CD4-positive, alpha-beta T cell (primary cell): ENCODE results near the gene DHCR24. TPM values are rescaled to one million over a fixed set of nuclear protein-coding genes. Genes with fewer than 3 reads are reported as not detected.
"Not testable (repeated sequence)": the region's sequence is repeated elsewhere in the genome, so short reads cannot be mapped to it uniquely, and the experiment has no call there.

ENCODE experiments used
- ATAC-seq: fragments of 200-7000 bp; cut with Tn5 transposase; one replicate; pipeline ENCODE4 v1.10.0; 2022; ENCODE audit warnings: mild to moderate bottlenecking; ENCODE audit not compliant: poor library complexity
- CTCF ChIA-PET: fragments of 350-600 bp; sonication (Branson Sonifier 250); formaldehyde crosslinking; loops from one replicate; lab custom pipeline; 2021; ENCODE audit warnings: antibody characterized with exemption, inconsistent platforms; lab: Charles Lee
- POLR2A ChIA-PET: fragments of 350-600 bp; sonication (Branson Sonifier 250); formaldehyde crosslinking; loops from one replicate; lab custom pipeline; 2021; ENCODE audit warnings: antibody characterized with exemption, inconsistent platforms; lab: Charles Lee
- DNase-seq, 14 experiments: peaks; one replicate each; pipeline ENCODE4 v3.0.0-alpha.2; 2013 to 2020; ENCODE audit warnings: mixed read lengths in 2 of 14
- H3K27ac ChIP-seq, 2 donors: one replicate each; pipeline versions ENCODE4 v1.5.1 to v1.7.0; 2013; ENCODE audit warnings: low read length in 2 of 2, low read depth in 1 of 2, mild to moderate bottlenecking in 1 of 2
- H3K27me3 ChIP-seq, 2 experiments: 1 replicate in 1 of 2; 2 replicates in 1 of 2; pipeline versions ENCODE4 v1.6.1 to v1.7.0; 2013; ENCODE audit warnings: low read length in 2 of 2, control low read depth in 1 of 2, mild to moderate bottlenecking in 1 of 2, moderate library complexity in 1 of 2; ENCODE audit not compliant: insufficient read depth in 2 of 2, control insufficient read depth in 1 of 2
- H3K36me3 ChIP-seq: one replicate; pipeline ENCODE4 v1.6.1; 2013; ENCODE audit warnings: low read length, control low read depth; ENCODE audit not compliant: insufficient read depth
- H3K4me1 ChIP-seq: one replicate; pipeline ENCODE4 v1.6.1; 2013; ENCODE audit warnings: low read length, control low read depth; ENCODE audit not compliant: insufficient read depth
- H3K4me3 ChIP-seq: one replicate; pipeline ENCODE4 v1.5.1; 2013; ENCODE audit warnings: mild to moderate bottlenecking, low read length, moderate library complexity
- H3K9me3 ChIP-seq, 2 experiments: 1 replicate in 1 of 2; 2 replicates in 1 of 2; pipeline versions ENCODE4 v1.6.1 to v1.7.0; 2013; ENCODE audit warnings: low read length in 2 of 2, mild to moderate bottlenecking in 2 of 2, control low read depth in 1 of 2, moderate library complexity in 1 of 2; ENCODE audit not compliant: control insufficient read depth in 1 of 2, insufficient read depth in 1 of 2
- H3K27ac Mint-ChIP-seq: one replicate; pipeline ENCODE4 v1.8.0; 2020; ENCODE audit warnings: mixed read lengths
- H3K27me3 Mint-ChIP-seq: one replicate; pipeline ENCODE4 v1.8.0; 2021; ENCODE audit warnings: mixed read lengths
- H3K36me3 Mint-ChIP-seq: one replicate; pipeline ENCODE4 v1.8.0; 2021; ENCODE audit warnings: low read depth, mixed read lengths
- H3K4me1 Mint-ChIP-seq: one replicate; pipeline ENCODE4 v1.8.0; 2021; ENCODE audit warnings: low read depth, mixed read lengths
- H3K4me3 Mint-ChIP-seq: one replicate; pipeline ENCODE4 v1.8.0; 2020; ENCODE audit warnings: mild to moderate bottlenecking, mixed read lengths
- H3K9me3 Mint-ChIP-seq: one replicate; pipeline ENCODE4 v1.8.0; 2020; ENCODE audit warnings: mixed read lengths
- intact Hi-C, 2 experiments: fragments of 100-400 bp; cut with DNase I in 1 of 2; cut with micrococcal nuclease in 1 of 2; formaldehyde crosslinking; loops; one replicate each; pipeline versions ENCODE4 v1.15.1 to v1.9.0; 2023 to 2025; cut with DNase I, micrococcal nuclease
- polyA plus RNA-seq, 2 donors: library from polyadenylated mRNA; unstranded; fragments of 120-200 nt; gene quantifications; one replicate each; pipeline ENCODE4 v1.2.1, GENCODE V29; 2013
- total RNA-seq, 174 experiments: library from RNA in 2 of 174; stranded (reverse) in 2 of 174; gene quantifications; one replicate each; pipeline ENCODE4 v1.2.3 and lab custom pipeline; 2021 to 2026
- TF ChIP-seq, protein P1 (sequence below): fragments of 200-600 bp; IDR thresholded peaks from one replicate; pipeline ENCODE4 v1.8.0; 2022; ENCODE audit warnings: antibody characterized with exemption, mild to moderate bottlenecking

The DHCR24 gene
- total RNA-seq (under 1 TPM; 0.34 to 0.55 TPM), total RNA-seq (lab: John Stamatoyannopoulos, UW) (2.7 to 197 (median 11.9) reads per million in 172 experiments)
- polyA plus RNA-seq (2013, experiment 1 of 2), result 2.9 TPM
- polyA plus RNA-seq (2013, experiment 2 of 2), result 5.1 TPM

GRCh38 chr1:54886724-54887664 is at the start of gene DHCR24:
DHCR24 (minus strand) TSS chr1:54887195; CDS start chr1:54887119, 76 bp downstream.
- H3K27me3 Mint-ChIP-seq, result peaks cover 4% of the 10 kb centered on the region
- peak; percentile 77 for ATAC-seq
- Histone ChIP-seq H3K36me3 (no peaks in the 10 kb centered on the region), H3K27ac (no peak within 1 kb of the TSS), H3K27me3 (peaks cover 0 to 2% of the 10 kb centered on the region in 2 experiments), H3K9me3 (no peaks in the 10 kb centered on the region), H3K4me3 (peak within 1 kb of the TSS; percentile 64), H3K4me1 (peaks cover 22% of the 10 kb centered on the region)
- no peak within 1 kb of the TSS for H3K27ac Mint-ChIP-seq
- TF ChIP-seq, protein P1, sequence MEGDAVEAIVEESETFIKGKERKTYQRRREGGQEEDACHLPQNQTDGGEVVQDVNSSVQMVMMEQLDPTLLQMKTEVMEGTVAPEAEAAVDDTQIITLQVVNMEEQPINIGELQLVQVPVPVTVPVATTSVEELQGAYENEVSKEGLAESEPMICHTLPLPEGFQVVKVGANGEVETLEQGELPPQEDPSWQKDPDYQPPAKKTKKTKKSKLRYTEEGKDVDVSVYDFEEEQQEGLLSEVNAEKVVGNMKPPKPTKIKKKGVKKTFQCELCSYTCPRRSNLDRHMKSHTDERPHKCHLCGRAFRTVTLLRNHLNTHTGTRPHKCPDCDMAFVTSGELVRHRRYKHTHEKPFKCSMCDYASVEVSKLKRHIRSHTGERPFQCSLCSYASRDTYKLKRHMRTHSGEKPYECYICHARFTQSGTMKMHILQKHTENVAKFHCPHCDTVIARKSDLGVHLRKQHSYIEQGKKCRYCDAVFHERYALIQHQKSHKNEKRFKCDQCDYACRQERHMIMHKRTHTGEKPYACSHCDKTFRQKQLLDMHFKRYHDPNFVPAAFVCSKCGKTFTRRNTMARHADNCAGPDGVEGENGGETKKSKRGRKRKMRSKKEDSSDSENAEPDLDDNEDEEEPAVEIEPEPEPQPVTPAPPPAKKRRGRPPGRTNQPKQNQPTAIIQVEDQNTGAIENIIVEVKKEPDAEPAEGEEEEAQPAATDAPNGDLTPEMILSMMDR, result no peak
- POLR2A ChIA-PET, result interaction anchor here (1.3 to 1.8 kb wide), 2 partner anchors 85 to 87 kb away, joined by 4 to 6 read pairs; no protein-coding TSS in a partner anchor
- peak; percentile 35 to 85 (median 63) for DNase-seq
- intact Hi-C loops, result loop anchor here in 1 of 2 experiments (2.0 kb wide), 1 partner anchor 122 kb away; the partner anchor contains the start of gene PARS2
- H3K4me3 Mint-ChIP-seq, result peak within 1 kb of the TSS; percentile 96
- peaks cover 26% of the 10 kb centered on the region for H3K4me1 Mint-ChIP-seq
- no peaks in the 10 kb centered on the region for H3K9me3 Mint-ChIP-seq
- H3K36me3 Mint-ChIP-seq, result peaks cover 4% of the 10 kb centered on the region
- CTCF ChIA-PET, result no interaction called here

- no peaks in the 10 kb centered on the region for H3K36me3 Mint-ChIP-seq
- Histone ChIP-seq H3K4me1 (no peaks in the 10 kb centered on the region), H3K27ac (no peak overlapping the region), H3K36me3 (no peaks in the 10 kb centered on the region), H3K4me3 (no peak overlapping the region), H3K9me3 (no peaks in the 10 kb centered on the region), H3K27me3 (peaks cover 0 to 4% of the 10 kb centered on the region in 2 experiments)
- peaks cover 25% of the 10 kb centered on the region for H3K27me3 Mint-ChIP-seq
- no peak overlapping the region for H3K4me3 Mint-ChIP-seq
- ChIA-PET CTCF (no interaction called here), POLR2A (no interaction called here)
- H3K27ac Mint-ChIP-seq, result no peak overlapping the region
- ATAC-seq (no peak), DNase-seq (no peak)
- intact Hi-C loops, result no loop called here
- peaks cover 2% of the 10 kb centered on the region for H3K9me3 Mint-ChIP-seq
- TF ChIP-seq, protein P1, result no peak
- H3K4me1 Mint-ChIP-seq, result peaks cover 18% of the 10 kb centered on the region
These were observed 49.8 kb upstream of the DHCR24 start for GRCh38 chr1:54936791-54937190.

- H3K4me3 ChIP-seq, result no peak overlapping the region
- ChIA-PET CTCF (interaction anchor here (0.7 kb wide), 1 partner anchor 10 kb away, joined by 4 read pairs; no protein-coding TSS in a partner anchor), POLR2A (no interaction called here)
- Mint-ChIP-seq H3K4me1 (peaks cover 11% of the 10 kb centered on the region), H3K4me3 (no peak overlapping the region), H3K27me3 (peaks cover 25% of the 10 kb centered on the region), H3K36me3 (no peaks in the 10 kb centered on the region), H3K9me3 (peaks cover 2% of the 10 kb centered on the region), H3K27ac (no peak overlapping the region)
- ATAC-seq (no peak), DNase-seq (no peak)
- no peak overlapping the region for H3K27ac ChIP-seq
- TF ChIP-seq, protein P1, result no peak
- H3K4me1 ChIP-seq, result no peaks in the 10 kb centered on the region
- H3K9me3 ChIP-seq, result no peaks in the 10 kb centered on the region
- intact Hi-C loops, result no loop called here
- no peaks in the 10 kb centered on the region for H3K36me3 ChIP-seq
- H3K27me3 ChIP-seq, result peaks cover 0 to 4% of the 10 kb centered on the region in 2 experiments
These were observed 47.9 kb upstream of the DHCR24 start for GRCh38 chr1:54934869-54935268.

GRCh38 chr1:54934081-54934480 is 47.1 kb upstream of the DHCR24 start:
- DNase-seq, H3K4me3 ChIP-seq, H3K4me3 Mint-ChIP-seq, H3K27ac ChIP-seq, ATAC-seq, H3K27ac Mint-ChIP-seq, H3K4me1 ChIP-seq, H3K4me1 Mint-ChIP-seq, H3K9me3 Mint-ChIP-seq, H3K27me3 ChIP-seq, H3K9me3 ChIP-seq, POLR2A ChIA-PET, intact Hi-C loops, H3K36me3 ChIP-seq, H3K36me3 Mint-ChIP-seq: not testable (repeated sequence)
- CTCF ChIA-PET, result interaction anchor here (1.2 kb wide), 1 partner anchor 11 kb away, joined by 3 read pairs; no protein-coding TSS in a partner anchor
- H3K27me3 Mint-ChIP-seq, result peaks cover 25% of the 10 kb centered on the region
